CD4-positive, alpha-beta T cell (primary cell): ENCODE data around the gene PRRX2. TPM values are rescaled to one million over a fixed set of nuclear protein-coding genes. Genes with fewer than 3 reads are reported as not detected.

Experiments used
- ATAC-seq: fragments of 200-7000 bp; cut with Tn5 transposase; one replicate; pipeline ENCODE4 v1.10.0; 2022; ENCODE audit warnings: mild to moderate bottlenecking; ENCODE audit not compliant: poor library complexity
- CTCF ChIA-PET: fragments of 350-600 bp; sonication (Branson Sonifier 250); formaldehyde crosslinking; loops from one replicate; lab custom pipeline; 2021; ENCODE audit warnings: antibody characterized with exemption, inconsistent platforms; lab: Charles Lee
- POLR2A ChIA-PET: fragments of 350-600 bp; sonication (Branson Sonifier 250); formaldehyde crosslinking; loops from one replicate; lab custom pipeline; 2021; ENCODE audit warnings: antibody characterized with exemption, inconsistent platforms; lab: Charles Lee
- DNase-seq, 14 experiments: peaks; one replicate each; pipeline ENCODE4 v3.0.0-alpha.2; 2013 to 2020; ENCODE audit warnings: mixed read lengths in 2 of 14
- H3K27ac ChIP-seq, 2 donors: one replicate each; pipeline versions ENCODE4 v1.5.1 to v1.7.0; 2013; ENCODE audit warnings: low read length in 2 of 2, low read depth in 1 of 2, mild to moderate bottlenecking in 1 of 2
- H3K27me3 ChIP-seq, 2 experiments: 1 replicate in 1 of 2; 2 replicates in 1 of 2; pipeline versions ENCODE4 v1.6.1 to v1.7.0; 2013; ENCODE audit warnings: low read length in 2 of 2, control low read depth in 1 of 2, mild to moderate bottlenecking in 1 of 2, moderate library complexity in 1 of 2; ENCODE audit not compliant: insufficient read depth in 2 of 2, control insufficient read depth in 1 of 2
- H3K36me3 ChIP-seq: one replicate; pipeline ENCODE4 v1.6.1; 2013; ENCODE audit warnings: low read length, control low read depth; ENCODE audit not compliant: insufficient read depth
- H3K4me1 ChIP-seq: one replicate; pipeline ENCODE4 v1.6.1; 2013; ENCODE audit warnings: low read length, control low read depth; ENCODE audit not compliant: insufficient read depth
- H3K4me3 ChIP-seq: one replicate; pipeline ENCODE4 v1.5.1; 2013; ENCODE audit warnings: mild to moderate bottlenecking, low read length, moderate library complexity
- H3K9me3 ChIP-seq, 2 experiments: 1 replicate in 1 of 2; 2 replicates in 1 of 2; pipeline versions ENCODE4 v1.6.1 to v1.7.0; 2013; ENCODE audit warnings: low read length in 2 of 2, mild to moderate bottlenecking in 2 of 2, control low read depth in 1 of 2, moderate library complexity in 1 of 2; ENCODE audit not compliant: control insufficient read depth in 1 of 2, insufficient read depth in 1 of 2
- H3K27ac Mint-ChIP-seq: one replicate; pipeline ENCODE4 v1.8.0; 2020; ENCODE audit warnings: mixed read lengths
- H3K27me3 Mint-ChIP-seq: one replicate; pipeline ENCODE4 v1.8.0; 2021; ENCODE audit warnings: mixed read lengths
- H3K36me3 Mint-ChIP-seq: one replicate; pipeline ENCODE4 v1.8.0; 2021; ENCODE audit warnings: low read depth, mixed read lengths
- H3K4me1 Mint-ChIP-seq: one replicate; pipeline ENCODE4 v1.8.0; 2021; ENCODE audit warnings: low read depth, mixed read lengths
- H3K4me3 Mint-ChIP-seq: one replicate; pipeline ENCODE4 v1.8.0; 2020; ENCODE audit warnings: mild to moderate bottlenecking, mixed read lengths
- H3K9me3 Mint-ChIP-seq: one replicate; pipeline ENCODE4 v1.8.0; 2020; ENCODE audit warnings: mixed read lengths
- intact Hi-C, 2 experiments: fragments of 100-400 bp; cut with DNase I in 1 of 2; cut with micrococcal nuclease in 1 of 2; formaldehyde crosslinking; loops; one replicate each; pipeline versions ENCODE4 v1.15.1 to v1.9.0; 2023 to 2025; cut with DNase I, micrococcal nuclease
- total RNA-seq, 174 experiments: library from RNA in 2 of 174; stranded (reverse) in 2 of 174; gene quantifications; one replicate each; pipeline ENCODE4 v1.2.3 and lab custom pipeline; 2021 to 2026
- TF ChIP-seq, protein P1 (sequence below): fragments of 200-600 bp; IDR thresholded peaks from one replicate; pipeline ENCODE4 v1.8.0; 2022; ENCODE audit warnings: antibody characterized with exemption, mild to moderate bottlenecking

The PRRX2 gene
- total RNA-seq, 2 experiments from 2014 or later = not detected

DNA sequence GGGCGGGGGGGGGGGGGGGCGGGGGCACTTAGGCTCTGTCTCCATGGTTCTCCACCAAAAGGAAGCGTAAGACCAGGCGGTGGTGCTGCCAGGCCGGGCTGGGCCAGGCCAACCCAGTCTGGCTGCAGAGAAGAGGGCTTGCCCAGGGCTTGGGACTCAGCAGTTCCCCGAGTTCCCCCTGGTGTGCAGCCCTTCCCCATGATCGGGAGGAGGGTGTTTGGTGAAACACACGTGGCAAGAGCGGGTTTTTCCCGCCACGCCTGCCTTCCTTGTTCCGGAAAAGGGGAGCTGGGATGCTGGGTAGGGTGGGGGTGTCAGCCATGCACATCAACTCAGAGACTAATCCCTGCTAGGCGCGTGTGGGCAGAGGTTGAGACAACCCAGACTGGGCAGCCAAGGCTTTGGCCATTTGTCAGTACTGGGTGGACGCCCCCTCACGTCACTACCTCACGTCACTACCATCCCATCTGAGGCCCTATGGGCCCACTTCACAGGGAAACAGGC lies 32.9 kb downstream of the PRRX2 start:
- Mint-ChIP-seq H3K4me1 (no peaks in the 10 kb centered on the region), H3K27me3 (peaks cover 69% of the 10 kb centered on the region), H3K4me3 (no peak overlapping the region), H3K9me3 (no peaks in the 10 kb centered on the region), H3K27ac (no peak overlapping the region), H3K36me3 (no peaks in the 10 kb centered on the region)
- Histone ChIP-seq H3K4me1 (peaks cover 3% of the 10 kb centered on the region), H3K27me3 (peaks cover 23 to 44% of the 10 kb centered on the region in 2 experiments), H3K27ac (no peak overlapping the region), H3K9me3 (no peaks in the 10 kb centered on the region), H3K4me3 (no peak overlapping the region), H3K36me3 (no peaks in the 10 kb centered on the region)
- no peak for DNase-seq
- intact Hi-C loops = no loop called here
- POLR2A ChIA-PET = no interaction called here
- CTCF ChIA-PET = no interaction called here
- TF ChIP-seq, protein P1, sequence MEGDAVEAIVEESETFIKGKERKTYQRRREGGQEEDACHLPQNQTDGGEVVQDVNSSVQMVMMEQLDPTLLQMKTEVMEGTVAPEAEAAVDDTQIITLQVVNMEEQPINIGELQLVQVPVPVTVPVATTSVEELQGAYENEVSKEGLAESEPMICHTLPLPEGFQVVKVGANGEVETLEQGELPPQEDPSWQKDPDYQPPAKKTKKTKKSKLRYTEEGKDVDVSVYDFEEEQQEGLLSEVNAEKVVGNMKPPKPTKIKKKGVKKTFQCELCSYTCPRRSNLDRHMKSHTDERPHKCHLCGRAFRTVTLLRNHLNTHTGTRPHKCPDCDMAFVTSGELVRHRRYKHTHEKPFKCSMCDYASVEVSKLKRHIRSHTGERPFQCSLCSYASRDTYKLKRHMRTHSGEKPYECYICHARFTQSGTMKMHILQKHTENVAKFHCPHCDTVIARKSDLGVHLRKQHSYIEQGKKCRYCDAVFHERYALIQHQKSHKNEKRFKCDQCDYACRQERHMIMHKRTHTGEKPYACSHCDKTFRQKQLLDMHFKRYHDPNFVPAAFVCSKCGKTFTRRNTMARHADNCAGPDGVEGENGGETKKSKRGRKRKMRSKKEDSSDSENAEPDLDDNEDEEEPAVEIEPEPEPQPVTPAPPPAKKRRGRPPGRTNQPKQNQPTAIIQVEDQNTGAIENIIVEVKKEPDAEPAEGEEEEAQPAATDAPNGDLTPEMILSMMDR = no peak
- no peak for ATAC-seq

DNA sequence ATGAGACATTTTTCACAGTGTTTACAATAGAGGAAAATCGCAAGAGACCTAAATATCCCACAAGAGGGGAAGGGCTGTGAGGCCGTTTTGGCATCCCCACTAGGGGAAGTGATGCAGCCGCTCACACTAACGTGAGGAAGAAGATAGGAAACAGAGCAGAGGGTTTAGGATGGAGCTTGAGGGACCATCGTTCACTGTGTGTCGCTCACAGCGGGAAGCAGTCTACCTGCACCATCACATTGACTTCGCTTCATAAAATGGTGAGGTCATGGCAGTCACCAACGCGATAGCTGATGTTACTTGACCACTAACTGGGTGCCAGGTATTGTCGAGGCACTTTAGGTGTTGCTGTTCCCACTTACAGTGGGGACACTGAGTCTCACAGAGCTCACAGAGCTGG lies 35.6 kb downstream of the PRRX2 start:
- H3K27ac Mint-ChIP-seq = no peak overlapping the region
- H3K9me3 ChIP-seq = no peaks in the 10 kb centered on the region
- no peaks in the 10 kb centered on the region for H3K4me1 Mint-ChIP-seq
- H3K36me3 ChIP-seq = no peaks in the 10 kb centered on the region
- H3K27me3 Mint-ChIP-seq = peaks cover 48% of the 10 kb centered on the region
- intact Hi-C loops = no loop called here
- no peaks in the 10 kb centered on the region for H3K36me3 Mint-ChIP-seq
- ATAC-seq = no peak
- no peak for DNase-seq
- TF ChIP-seq, protein P1 = no peak
- peaks cover 23 to 32% of the 10 kb centered on the region in 2 experiments for H3K27me3 ChIP-seq
- peaks cover 3% of the 10 kb centered on the region for H3K4me1 ChIP-seq
- no peaks in the 10 kb centered on the region for H3K9me3 Mint-ChIP-seq
- ChIA-PET POLR2A (no interaction called here), CTCF (interaction anchor here (1.0 kb wide), 1 partner anchor 26 kb away, joined by 3 read pairs; no protein-coding TSS in a partner anchor)
- H3K4me3 ChIP-seq = no peak overlapping the region
- H3K27ac ChIP-seq = no peak overlapping the region
- no peak overlapping the region for H3K4me3 Mint-ChIP-seq

DNA sequence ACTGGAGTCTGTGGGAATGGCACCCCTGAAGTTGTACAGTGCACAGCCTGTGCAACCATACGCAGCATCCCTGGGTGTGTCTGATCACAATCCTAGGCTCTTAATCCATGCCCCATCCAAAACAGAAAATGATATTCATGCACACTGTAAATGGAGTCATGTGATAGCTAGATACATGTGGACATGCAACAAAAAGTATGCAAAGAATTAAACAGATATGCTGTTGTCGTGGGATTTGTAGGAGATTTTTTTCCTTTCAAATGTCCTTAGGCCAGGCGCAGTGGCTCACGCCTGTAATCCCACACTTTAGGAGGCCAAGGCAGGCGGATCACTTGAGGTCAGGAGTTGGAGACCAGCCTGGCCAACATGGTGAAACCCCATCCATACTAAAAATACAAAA lies 36.1 kb downstream of the PRRX2 start:
- ChIA-PET POLR2A (no interaction called here), CTCF (interaction anchor here (1.0 kb wide), 1 partner anchor 25 kb away, joined by 3 read pairs; no protein-coding TSS in a partner anchor)
- no peak for ATAC-seq
- Histone ChIP-seq H3K27me3 (peaks cover 22 to 27% of the 10 kb centered on the region in 2 experiments), H3K4me3 (no peak overlapping the region), H3K9me3 (no peaks in the 10 kb centered on the region), H3K4me1 (peaks cover 3% of the 10 kb centered on the region), H3K36me3 (no peaks in the 10 kb centered on the region), H3K27ac (no peak overlapping the region)
- DNase-seq = no peak
- TF ChIP-seq, protein P1 = no peak
- intact Hi-C loops = no loop called here
- Mint-ChIP-seq H3K27me3 (peaks cover 43% of the 10 kb centered on the region), H3K9me3 (no peaks in the 10 kb centered on the region), H3K4me3 (no peak overlapping the region), H3K36me3 (no peaks in the 10 kb centered on the region), H3K4me1 (no peaks in the 10 kb centered on the region), H3K27ac (no peak overlapping the region)
